Measurements from ENCODE around the gene FIZ1.

The FIZ1 gene

GRCh38 chr19:55613930-55614710, 14.8 kb upstream of the FIZ1 start:
- no peak for DNase-seq (ENCODE audit: low spot score)

DNA sequence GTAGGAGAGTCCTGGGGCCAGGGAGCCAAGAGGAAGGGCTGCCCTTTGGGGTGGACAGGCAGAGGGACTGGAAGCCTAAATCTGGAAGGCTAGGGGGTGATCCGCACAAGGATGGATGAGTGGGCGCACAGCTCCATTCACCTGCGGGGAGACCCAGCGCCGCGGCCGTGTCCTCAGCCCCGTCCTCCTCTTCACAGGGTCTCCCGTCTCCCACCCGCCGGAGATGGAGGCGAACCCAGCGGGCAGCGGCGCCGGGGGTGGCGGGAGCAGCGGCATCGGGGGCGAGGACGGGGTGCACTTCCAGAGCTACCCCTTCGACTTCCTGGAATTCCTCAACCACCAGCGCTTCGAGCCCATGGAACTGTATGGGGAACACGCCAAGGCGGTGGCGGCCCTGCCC, 14.1 kb upstream of the FIZ1 start:
- no peak for DNase-seq (ENCODE audit: low spot score)

DNA sequence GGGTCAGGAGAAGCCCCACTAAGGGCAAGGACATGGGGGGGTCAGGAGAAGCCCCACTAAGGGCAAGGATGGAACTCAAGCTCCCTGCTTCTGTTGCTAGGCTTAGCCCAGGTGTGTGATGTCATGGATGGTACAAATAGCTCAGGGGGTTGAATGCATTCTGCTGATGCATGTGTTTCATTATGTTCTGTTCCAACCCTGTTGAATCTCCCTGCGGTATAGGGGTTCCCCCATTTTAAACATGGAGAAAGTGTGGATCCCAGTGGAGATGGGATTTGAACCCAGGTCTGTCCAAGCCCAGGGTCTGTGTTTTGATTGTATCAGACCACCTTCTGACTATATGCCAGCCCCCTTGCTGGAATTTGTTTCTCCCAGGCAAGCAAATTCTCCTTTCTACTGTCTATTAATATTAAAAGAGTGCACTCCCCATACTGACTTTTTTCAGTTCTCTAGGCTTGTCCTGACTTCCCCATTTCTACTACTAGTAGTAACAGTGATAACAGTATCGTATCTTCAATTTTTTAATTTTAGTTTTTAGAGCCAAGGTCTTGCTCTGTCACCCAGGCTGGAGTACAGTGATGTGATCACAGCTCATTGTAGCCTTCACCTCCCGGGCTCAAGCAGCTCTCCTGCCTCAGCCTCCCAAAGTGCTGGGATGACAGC, 12.8 kb upstream of the FIZ1 start:
- no peak for DNase-seq (ENCODE audit: low spot score)

DNA sequence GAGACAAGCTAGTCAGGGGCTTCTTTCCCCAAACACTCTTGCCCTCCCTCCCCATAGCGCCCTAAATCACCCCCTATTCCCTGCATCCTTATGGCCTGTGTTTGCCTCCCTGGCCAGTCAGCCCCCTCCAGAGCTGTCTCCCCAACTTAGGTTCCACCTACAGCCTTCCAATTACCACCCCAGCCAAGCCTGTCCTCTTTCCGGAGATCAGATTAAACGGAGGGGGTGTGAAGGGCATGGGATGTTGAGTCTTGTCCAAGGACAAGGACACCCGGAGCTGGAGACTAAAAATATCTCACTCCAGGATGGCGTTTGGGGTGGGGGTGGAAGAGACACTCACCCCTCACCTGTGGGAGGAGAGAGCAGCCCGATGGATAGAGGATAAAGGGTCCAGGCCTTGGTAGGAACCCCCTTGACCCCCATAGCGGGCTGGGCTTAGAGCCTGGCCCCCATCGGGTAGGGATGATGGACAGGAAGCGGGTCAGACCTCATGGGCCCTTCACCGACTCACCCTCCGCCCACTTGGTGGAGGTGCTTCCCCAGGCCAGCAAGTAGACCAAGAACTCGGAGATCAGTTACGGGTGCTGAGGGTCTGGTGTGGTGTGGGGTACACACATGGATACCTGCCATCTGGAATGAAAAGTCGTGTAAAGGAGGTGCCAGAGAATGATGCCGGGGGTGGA, 12.1 kb upstream of the FIZ1 start:
- DNase-seq (ENCODE audit: low spot score), result no peak

DNA sequence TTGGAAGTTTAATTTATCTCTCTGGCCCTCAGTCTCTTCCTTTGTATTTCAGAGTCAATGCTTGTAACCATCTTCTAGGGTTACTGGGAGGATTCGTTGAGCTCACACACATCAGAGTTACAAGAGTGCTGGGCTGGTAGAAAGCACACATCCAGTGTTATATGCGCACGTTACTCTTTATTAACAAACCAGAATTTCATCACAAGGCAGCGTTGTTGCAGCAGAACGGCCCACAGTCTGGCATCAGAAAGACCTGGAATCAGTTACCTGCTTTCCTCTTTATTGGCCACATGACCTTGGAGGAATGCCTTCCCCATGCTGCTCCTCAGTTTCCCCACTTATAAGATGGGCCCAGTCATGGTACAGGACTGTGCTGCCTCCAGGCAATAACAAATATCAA, 10.0 kb upstream of the FIZ1 start:
- no peak for DNase-seq (ENCODE audit: low spot score)

DNA sequence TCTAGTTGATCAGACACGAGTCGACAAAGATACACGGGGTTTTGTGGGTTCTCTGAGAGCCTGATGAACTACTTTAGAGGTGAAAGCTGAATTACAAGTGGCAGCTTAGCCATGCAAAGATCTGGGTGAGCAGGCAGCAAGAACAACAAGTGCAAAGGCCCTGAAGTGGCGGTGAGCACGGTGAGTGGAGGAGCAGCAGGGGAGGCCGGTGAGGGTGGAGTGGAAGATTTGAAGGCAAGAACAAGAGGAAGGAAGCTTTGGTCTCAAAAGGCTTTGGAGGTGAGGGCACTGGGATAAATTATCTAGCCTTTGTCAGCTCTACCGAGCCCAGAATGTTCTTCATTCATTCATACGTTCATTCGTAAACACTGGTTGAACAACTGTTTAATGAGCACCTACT, 7.5 kb upstream of the FIZ1 start:
- DNase-seq (ENCODE audit: low spot score), result no peak

DNA sequence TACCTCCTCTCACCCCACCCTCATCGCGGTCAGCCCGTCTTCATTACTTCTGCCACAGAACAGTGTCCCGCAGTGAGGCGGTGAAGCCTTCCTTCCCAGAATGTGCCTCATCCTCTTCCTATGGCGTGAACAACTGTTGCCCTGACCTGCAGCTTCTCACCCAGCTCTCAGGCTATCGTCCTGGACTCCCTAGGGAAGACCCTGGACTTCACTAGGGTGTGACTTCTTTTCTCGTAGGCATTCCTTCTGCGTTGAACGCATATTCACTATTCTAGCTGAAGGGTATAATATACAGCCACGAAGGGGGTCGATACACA, 7.1 kb upstream of the FIZ1 start:
- DNase-seq (ENCODE audit: low spot score), result no peak

DNA sequence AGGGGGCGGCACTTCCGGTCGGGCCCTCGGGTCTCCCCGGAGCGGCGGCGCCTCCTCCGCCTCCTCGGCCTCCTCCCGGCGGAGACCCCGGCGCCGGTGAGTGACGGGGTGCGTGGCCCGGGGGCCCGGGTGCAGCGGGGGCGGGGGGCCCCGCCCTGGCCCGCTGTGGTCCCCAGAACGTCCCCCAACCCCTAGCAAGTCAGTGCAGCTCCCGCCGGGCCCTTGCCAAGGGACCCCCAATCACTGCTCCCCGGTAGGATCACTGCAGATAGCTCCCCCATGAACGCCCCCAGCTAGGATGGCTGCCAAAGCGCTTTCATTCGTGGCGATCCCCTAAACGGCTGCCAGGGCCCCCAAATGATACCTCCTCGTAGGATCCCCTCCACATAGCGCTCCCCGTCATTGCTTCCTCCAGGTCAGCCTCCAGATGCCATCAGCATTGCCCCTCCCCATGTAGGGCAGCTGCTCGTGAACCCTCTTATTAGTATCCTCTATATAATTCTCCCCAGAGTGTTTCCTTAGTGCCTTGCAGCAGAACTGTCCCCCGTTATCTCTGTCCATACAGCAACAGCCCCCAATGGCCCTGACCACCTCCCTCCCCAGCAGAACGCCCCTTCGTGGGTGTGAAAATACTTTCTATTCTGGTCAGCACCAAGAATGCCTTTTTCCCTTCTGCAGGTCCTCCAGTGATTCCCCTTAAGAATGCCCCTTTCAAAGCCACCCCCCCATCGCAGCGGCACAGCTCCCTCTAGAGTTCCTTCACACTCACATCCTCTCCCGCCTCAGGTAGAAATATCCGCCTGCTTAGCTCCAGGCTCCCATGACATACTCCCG, 6.5 kb upstream of the FIZ1 start, which contains the start of gene ZNF865:
Gene ZNF865 (plus strand): TSS at position 11 of the 834 bp plus-strand sequence. CDS start 7,972 bp downstream, outside the sequence.
- peak; percentile 84 for DNase-seq (ENCODE audit: low spot score)

DNA sequence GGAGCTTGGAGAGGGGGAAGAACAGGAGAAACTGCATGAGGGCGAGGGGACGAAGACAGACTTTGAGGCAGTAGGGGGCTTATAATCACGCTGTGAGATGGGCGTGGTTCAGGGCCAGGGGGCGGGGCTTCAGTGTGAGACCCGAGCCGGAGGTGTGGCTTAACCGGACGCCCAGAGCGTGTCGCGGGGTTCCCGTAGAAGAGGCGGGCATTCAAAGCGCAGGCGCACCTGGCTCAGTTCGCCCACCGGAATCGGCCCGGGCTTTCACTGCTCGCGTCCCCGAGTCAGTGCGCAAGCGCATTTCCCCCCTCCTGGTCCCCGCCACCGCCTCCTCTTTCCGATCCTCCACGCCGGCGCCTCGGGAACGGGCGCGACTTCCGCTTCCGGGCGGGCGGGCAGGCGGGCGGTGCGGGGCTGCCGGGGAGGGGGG, 5.9 kb upstream of the FIZ1 start:
- DNase-seq (ENCODE audit: low spot score), result peak; percentile 99

DNA sequence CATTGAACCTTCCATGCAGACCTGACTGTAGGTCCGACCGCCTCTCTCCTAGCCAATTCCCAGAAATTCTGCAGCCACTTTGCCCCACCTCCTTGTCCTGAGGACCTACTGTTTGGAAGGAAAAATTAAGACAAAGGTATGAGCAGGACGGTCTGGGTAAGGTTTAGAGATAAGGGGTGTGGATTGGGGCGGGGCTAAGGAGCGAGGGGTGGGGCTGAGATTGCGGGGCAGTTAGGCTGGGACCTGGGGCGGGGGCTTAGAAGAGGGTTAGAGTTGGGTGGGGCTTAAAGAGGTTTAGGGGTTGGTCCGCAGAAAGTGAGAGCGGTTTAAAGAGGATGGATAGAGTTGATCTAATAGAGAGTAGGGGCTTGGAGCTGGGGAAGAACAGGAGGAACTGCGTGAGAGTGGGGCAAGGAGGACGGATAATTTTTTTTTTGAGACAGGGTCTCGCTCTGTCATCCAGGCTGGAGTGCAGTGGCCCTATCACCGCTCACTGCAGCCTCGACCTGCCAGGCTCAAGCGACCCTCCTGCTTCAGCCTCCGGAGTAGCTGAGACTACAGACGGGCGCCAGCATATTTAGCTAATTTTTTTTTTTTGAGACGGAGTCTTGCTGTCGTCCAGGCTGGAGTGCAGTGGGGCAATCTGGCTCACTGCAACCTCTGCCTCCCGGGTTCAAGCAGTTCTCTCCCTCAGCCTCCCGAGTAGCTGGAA, 4.4 kb upstream of the FIZ1 start:
- no peak for DNase-seq (ENCODE audit: low spot score)

GRCh38 chr19:55603115-55603514, 3.8 kb upstream of the FIZ1 start:
- no peak for DNase-seq (ENCODE audit: low spot score)

DNA sequence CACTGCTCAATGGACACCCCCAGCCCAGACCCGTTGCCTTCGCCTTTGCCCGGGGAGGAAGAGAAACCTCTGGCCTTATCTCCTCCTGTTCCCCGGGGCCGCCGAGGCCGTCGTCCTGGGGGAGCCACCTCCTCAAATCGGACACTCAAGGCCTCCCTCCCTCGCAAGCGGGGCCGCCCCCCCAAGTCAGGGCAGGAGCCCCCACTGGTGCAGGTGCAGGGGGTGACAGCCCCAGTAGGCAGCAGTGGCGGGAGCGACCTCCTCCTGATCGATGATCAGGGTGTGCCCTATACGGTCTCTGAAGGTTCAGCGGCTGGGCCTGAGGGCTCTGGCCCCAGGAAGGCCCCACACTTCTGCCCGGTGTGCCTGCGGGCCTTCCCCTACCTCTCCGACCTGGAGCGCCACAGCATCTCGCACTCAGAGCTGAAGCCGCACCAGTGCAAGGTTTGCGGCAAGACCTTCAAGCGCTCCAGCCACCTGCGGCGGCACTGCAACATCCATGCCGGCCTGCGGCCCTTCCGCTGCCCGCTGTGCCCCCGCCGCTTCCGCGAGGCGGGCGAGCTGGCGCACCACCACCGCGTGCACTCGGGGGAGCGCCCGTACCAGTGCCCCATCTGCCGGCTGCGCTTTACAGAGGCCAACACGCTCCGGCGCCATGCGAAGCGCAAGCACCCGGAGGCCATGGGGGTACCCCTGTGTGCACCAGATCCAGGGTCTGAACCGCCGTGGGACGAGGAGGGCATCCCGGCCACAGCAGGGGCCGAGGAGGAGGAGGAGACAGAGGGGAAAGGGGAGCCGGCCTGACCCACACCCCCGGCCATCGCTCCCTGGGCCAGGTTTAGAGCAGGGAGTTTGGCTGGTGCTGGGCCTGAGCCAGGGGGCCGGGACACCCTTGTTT, 3.0 kb upstream of the FIZ1 start:
- DNase-seq (ENCODE audit: low spot score), result no peak

GRCh38 chr19:55601084-55601483, 1.8 kb upstream of the FIZ1 start:
- DNase-seq (ENCODE audit: low spot score), result no peak

DNA sequence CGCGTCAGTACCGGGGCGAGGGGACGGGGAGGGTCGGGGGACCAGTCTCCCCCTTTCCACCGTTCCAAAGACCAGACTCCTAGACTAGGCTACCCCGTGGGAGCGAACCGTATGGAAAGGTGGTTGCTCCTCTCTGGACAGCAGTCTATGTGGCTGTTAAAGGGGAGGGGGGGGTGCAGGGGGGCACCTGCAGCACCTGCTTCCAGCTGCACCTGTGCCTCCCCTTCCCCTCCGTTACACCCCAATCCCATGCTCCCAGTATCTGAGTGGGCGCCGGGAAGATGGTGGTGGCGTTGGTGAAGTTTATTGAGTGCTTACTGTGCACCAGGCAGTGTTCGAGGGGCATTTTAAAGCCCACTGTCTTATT, 1.3 kb upstream of the FIZ1 start:
- no peak for DNase-seq (ENCODE audit: low spot score)

DNA sequence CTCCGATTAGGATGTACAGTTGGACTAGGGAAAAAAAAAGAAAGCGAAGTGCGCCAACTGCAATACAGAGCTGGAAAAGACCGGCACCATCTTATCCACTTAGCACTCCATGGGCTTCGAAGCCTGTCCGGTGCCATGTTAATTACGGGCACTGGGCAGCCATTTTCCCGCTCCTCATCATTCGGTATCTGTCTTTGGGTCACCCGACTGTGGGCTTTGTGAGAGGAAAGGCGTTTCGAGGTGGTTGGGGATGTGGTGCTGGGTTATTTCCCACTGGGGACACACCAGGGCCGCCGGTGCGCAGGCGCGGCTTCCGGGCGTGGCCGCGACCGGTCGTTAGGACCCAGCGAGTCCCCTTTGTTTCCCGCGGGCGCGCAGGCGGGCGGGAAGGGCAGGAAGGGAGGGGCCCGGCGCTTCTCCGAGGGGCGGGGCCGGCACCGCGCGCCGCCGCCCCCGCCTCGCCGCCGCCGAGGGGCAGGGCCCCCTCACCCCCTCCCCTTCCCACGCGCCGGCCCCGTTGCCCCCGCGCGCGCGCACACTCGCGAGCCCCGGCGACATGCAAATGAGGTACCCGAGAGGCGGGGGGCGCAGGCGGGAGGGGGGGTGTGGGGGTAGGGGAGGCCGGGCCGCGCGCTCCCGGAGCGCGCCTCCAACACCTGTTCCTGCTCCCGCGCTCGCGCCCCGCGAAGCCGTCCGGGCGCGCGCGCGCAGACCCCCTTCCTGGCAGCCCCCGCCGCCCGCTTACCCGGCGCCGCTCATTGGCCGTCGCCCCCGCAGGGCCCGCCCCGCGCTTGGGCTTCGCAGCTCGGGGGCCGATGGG, 735 bp upstream of the FIZ1 start, which contains the start of gene ZNF524:
Gene ZNF524 (plus strand): TSS at position 447 of the 820 bp plus-strand sequence. CDS start 1,825 bp downstream, outside the sequence.
- peak; percentile 93 for DNase-seq (ENCODE audit: low spot score)

GRCh38 chr19:55598719-55599467, 424 bp downstream of the FIZ1 start:
- peak; percentile 98 for DNase-seq (ENCODE audit: low spot score)

DNA sequence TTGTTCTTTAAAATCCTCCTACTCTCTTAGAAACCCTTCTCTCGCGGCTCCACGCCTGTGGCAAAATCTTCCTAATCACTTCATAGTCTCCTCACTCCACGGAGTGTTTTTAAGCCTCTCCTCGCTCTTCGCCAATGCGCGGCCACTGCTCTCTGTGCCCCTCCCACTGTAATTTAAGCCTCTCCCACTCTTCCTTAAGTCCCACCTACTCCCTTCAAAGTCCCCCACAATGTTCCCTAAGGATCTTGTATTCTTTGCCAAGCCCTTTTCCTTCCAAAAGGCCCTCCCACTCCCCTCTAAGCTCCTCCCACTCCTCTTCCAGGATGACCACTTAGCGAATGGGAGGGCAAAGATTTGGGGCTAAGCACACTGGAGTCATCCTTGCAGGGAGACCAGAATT, 1.3 kb downstream of the FIZ1 start:
- no peak for DNase-seq (ENCODE audit: low spot score)

- no peak for DNase-seq (ENCODE audit: low spot score)
These were observed 1.8 kb downstream of the FIZ1 start for GRCh38 chr19:55597501-55597921.

GRCh38 chr19:55596304-55596703, 3.0 kb downstream of the FIZ1 start:
- no peak for DNase-seq (ENCODE audit: low spot score)
